ENCODE measurements around the gene DNAH11. TPM values are rescaled to one million over a fixed set of nuclear protein-coding genes. Genes with fewer than 3 reads are reported as not detected.
A peak's percentile ranks its signal among the peaks of the same experiment; 100 is the strongest.

DNAH11 gene
- total RNA-seq, 1 donor from 2014 or later: 0.13 TPM

DNA sequence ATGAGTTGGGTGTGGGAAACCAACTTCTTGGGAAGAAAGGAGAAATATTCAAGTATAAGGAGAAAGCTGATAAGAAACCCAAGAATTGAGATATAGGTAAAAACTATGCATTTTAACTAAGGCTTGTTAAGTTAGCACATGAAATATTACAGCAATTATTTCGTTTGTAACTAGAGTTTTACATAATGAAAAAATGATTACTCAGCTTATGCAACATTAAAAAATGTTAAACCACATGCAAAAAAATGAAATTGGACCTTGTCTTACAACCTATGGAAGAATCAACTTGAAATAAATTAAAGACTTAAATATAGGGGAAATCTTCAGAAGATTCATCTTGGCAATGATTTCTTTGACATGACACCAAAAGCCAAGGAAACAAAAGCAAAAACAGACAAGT lies 219.6 kb downstream of the DNAH11 start:
- Histone ChIP-seq H3K4me1 (peaks cover 37% of the 10 kb centered on the region), H4K20me1 (ENCODE audit: low read depth) (no peaks in the 10 kb centered on the region), H3K4me2 (no peak overlapping the region), H3F3A (ENCODE audit: low read depth) (peaks cover 16% of the 10 kb centered on the region), H3K4me3 (no peak overlapping the region), H2AFZ (replicated peaks) (no peak overlapping the region), H3K9me3 (ENCODE audit: low read depth) (no peaks in the 10 kb centered on the region), H3K9ac (no peak overlapping the region), H3K36me3 (no peaks in the 10 kb centered on the region), H3K79me2 (ENCODE audit: low read depth) (no peaks in the 10 kb centered on the region), H3K27me3 (peaks cover 5% of the 10 kb centered on the region), H3K27ac (no peak overlapping the region)
- no peak for DNase-seq (ENCODE audit: low spot score)
- Mint-ChIP-seq H3K36me3 (no peaks in the 10 kb centered on the region), H3K9me3 (peaks cover 5% of the 10 kb centered on the region), H3K4me1 (peaks cover 50% of the 10 kb centered on the region), H3K27me3 (ENCODE audit: insufficient read depth, low read depth) (peaks cover 28% of the 10 kb centered on the region), H3K4me3 (no peak overlapping the region), H3K27ac (no peak overlapping the region)
- TF ChIP-seq EZH2 (IDR thresholded peaks at IDR 0.05) (no peak), EZH2phosphoT487 (IDR thresholded peaks at IDR 0.05) (no peak)
- TF ChIP-seq, protein P1, sequence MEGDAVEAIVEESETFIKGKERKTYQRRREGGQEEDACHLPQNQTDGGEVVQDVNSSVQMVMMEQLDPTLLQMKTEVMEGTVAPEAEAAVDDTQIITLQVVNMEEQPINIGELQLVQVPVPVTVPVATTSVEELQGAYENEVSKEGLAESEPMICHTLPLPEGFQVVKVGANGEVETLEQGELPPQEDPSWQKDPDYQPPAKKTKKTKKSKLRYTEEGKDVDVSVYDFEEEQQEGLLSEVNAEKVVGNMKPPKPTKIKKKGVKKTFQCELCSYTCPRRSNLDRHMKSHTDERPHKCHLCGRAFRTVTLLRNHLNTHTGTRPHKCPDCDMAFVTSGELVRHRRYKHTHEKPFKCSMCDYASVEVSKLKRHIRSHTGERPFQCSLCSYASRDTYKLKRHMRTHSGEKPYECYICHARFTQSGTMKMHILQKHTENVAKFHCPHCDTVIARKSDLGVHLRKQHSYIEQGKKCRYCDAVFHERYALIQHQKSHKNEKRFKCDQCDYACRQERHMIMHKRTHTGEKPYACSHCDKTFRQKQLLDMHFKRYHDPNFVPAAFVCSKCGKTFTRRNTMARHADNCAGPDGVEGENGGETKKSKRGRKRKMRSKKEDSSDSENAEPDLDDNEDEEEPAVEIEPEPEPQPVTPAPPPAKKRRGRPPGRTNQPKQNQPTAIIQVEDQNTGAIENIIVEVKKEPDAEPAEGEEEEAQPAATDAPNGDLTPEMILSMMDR (IDR thresholded peaks at IDR 0.05): no peak

DNA sequence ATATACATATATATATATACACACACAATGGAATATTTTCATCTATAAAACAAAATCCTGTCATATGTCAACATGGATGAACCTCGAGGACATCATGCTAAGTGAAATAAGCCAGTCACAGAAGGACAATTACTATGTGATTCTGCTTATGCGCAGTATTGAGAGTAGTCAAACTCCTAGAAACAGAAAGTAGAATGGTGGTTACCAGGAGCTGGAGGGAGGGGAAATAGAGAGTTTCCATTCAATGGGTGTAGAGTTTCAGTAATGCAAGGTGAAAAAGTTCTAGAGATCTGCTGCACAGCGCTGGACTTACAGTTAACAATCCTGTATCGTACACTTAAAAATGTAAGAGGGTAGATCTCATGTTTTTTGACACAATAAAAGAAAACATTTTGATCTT lies 221.0 kb downstream of the DNAH11 start:
- Histone ChIP-seq H3K79me2 (ENCODE audit: low read depth) (no peaks in the 10 kb centered on the region), H3K36me3 (no peaks in the 10 kb centered on the region), H3K4me1 (peaks cover 37% of the 10 kb centered on the region), H3K4me2 (no peak overlapping the region), H3K27ac (no peak overlapping the region), H2AFZ (replicated peaks) (no peak overlapping the region), H3K9me3 (ENCODE audit: low read depth) (no peaks in the 10 kb centered on the region), H4K20me1 (ENCODE audit: low read depth) (no peaks in the 10 kb centered on the region), H3K27me3 (peaks cover 5% of the 10 kb centered on the region), H3K9ac (no peak overlapping the region), H3F3A (ENCODE audit: low read depth) (peaks cover 16% of the 10 kb centered on the region), H3K4me3 (no peak overlapping the region)
- Mint-ChIP-seq H3K9me3 (peaks cover 5% of the 10 kb centered on the region), H3K4me3 (no peak overlapping the region), H3K36me3 (no peaks in the 10 kb centered on the region), H3K4me1 (peaks cover 50% of the 10 kb centered on the region), H3K27ac (no peak overlapping the region), H3K27me3 (ENCODE audit: insufficient read depth, low read depth) (peaks cover 27% of the 10 kb centered on the region)
- no peak for DNase-seq (ENCODE audit: low spot score)
- TF ChIP-seq, protein P1 (IDR thresholded peaks at IDR 0.05): no peak
- TF ChIP-seq EZH2 (IDR thresholded peaks at IDR 0.05) (no peak), EZH2phosphoT487 (IDR thresholded peaks at IDR 0.05) (no peak)

DNA sequence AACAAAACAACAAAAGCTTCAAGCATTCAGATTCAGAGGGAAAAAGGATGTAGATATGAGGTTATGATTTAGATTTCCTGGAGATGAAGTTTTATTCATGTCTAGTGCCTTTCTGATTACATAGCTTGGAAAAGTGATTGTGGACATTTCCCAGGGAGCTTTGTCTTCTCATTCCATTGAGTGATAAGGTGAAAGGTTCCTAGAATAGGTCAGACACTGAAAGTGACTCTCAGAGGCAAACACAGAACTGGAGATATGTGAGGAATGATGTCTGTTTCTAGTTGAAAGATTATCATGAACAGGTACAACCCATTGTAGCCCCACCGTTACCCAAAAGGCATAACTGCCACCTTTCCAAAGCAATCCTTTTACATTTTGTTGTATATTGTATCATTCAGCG lies 223.4 kb downstream of the DNAH11 start:
- H3K4me2 ChIP-seq: peak overlapping the region; percentile 59
- H3K27ac ChIP-seq: no peak overlapping the region
- no peak overlapping the region for H2AFZ ChIP-seq (replicated peaks)
- peaks cover 24% of the 10 kb centered on the region for H3F3A ChIP-seq (ENCODE audit: low read depth)
- peaks cover 46% of the 10 kb centered on the region for H3K4me1 Mint-ChIP-seq
- H4K20me1 ChIP-seq (ENCODE audit: low read depth): no peaks in the 10 kb centered on the region
- TF ChIP-seq EZH2 (IDR thresholded peaks at IDR 0.05) (no peak), EZH2phosphoT487 (IDR thresholded peaks at IDR 0.05) (no peak)
- TF ChIP-seq, protein P1 (IDR thresholded peaks at IDR 0.05): no peak
- no peaks in the 10 kb centered on the region for H3K9me3 ChIP-seq (ENCODE audit: low read depth)
- H3K9ac ChIP-seq: no peak overlapping the region
- no peak overlapping the region for H3K27ac Mint-ChIP-seq
- H3K4me3 Mint-ChIP-seq: no peak overlapping the region
- H3K27me3 ChIP-seq: peaks cover 11% of the 10 kb centered on the region
- no peaks in the 10 kb centered on the region for H3K36me3 Mint-ChIP-seq
- H3K79me2 ChIP-seq (ENCODE audit: low read depth): no peaks in the 10 kb centered on the region
- H3K27me3 Mint-ChIP-seq (ENCODE audit: insufficient read depth, low read depth): peaks cover 22% of the 10 kb centered on the region
- H3K4me3 ChIP-seq: no peak overlapping the region
- no peak for DNase-seq (ENCODE audit: low spot score)
- no peaks in the 10 kb centered on the region for H3K36me3 ChIP-seq
- H3K9me3 Mint-ChIP-seq: peaks cover 5% of the 10 kb centered on the region
- peaks cover 39% of the 10 kb centered on the region for H3K4me1 ChIP-seq

All from neural progenitor cell (in vitro differentiated cells).